Measurements from ENCODE around the gene BPIFB6. TPM values are rescaled to one million over a fixed set of nuclear protein-coding genes. Genes with fewer than 3 reads are reported as not detected.

BPIFB6 gene
- total and polyA plus RNA-seq, 2 donors (not counting 3 experiments of a cell fraction or from before 2014, with no cell fraction given): not detected

DNA sequence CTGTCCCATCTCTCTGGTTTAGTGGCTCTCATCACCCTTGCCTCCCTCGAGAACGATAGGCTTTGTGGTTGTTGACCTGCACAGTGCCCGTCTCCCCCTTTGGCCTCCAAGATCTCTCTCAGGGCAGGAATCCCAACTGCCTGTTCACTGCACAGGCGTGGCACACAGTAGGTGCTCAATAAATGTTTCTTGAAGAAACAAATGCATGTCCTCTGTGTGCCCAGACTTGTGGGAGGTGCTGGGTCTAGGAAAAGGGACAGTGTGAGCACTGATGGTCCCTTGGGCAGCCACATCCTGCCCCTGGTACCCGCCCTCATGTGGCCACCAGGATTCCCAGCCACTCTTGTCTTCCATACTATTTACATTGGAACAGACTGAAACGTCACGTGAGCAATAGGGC is 2.6 kb upstream of the BPIFB6 start:
- H3K27me3 ChIP-seq (ENCODE audit: control insufficient read depth in 2 of 2, insufficient read depth in 2 of 2, low read length in 2 of 2): no peaks in the 10 kb centered on the region
- H3K9me3 ChIP-seq (replicated peaks; ENCODE audit: control insufficient read depth, insufficient read depth, low read length): no peaks in the 10 kb centered on the region
- H4K20me1 ChIP-seq (replicated peaks; ENCODE audit: control insufficient read depth, extremely low read depth, insufficient read depth, low read length): no peaks in the 10 kb centered on the region
- no peaks in the 10 kb centered on the region for H3K9me1 ChIP-seq (replicated peaks; ENCODE audit: control insufficient read depth, extremely low read depth, insufficient read depth, low read length)
- dilution Hi-C loops (cut with MboI; ENCODE audit: extremely low pct_ligation_motif_present, low sequenced_read_pairs) (no loop called here), intact Hi-C loops (cut with micrococcal nuclease) (no loop called here)
- ChIA-PET CTCF (no interaction called here), POLR2A (no interaction called here)
- H3K27ac ChIP-seq (ENCODE audit: insufficient read depth, low read depth, low read length): no peak overlapping the region
- no TSS peak for BruUV-seq (replicated peaks)
- H3K4me3 ChIP-seq (replicated peaks in 1 of 3; ENCODE audit: insufficient read depth in 1 of 3, low read depth in 1 of 3, low read length in 3 of 3): no peak overlapping the region
- H3K79me2 ChIP-seq (ENCODE audit: control insufficient read depth, insufficient read depth, low read length): no peaks in the 10 kb centered on the region
- FAIRE-seq (no peak), DNase-seq (ENCODE audit: low read depth, low spot score) (no peak)
- H2AFZ ChIP-seq (ENCODE audit: low read depth, low read length): no peak overlapping the region
- no peak overlapping the region for H3K4me2 ChIP-seq (ENCODE audit: insufficient read depth, low read length)
- no peaks in the 10 kb centered on the region for H3K36me3 ChIP-seq (ENCODE audit: control insufficient read depth in 2 of 2, extremely low read depth in 1 of 2, insufficient read depth in 2 of 2, low read length in 2 of 2)
- no peak overlapping the region for H3K9ac ChIP-seq (replicated peaks; ENCODE audit: extremely low read depth, insufficient read depth, low read length)
- H3K4me1 ChIP-seq (ENCODE audit: control insufficient read depth, extremely low read depth, insufficient read depth, low read length): no peaks in the 10 kb centered on the region
- no peak for TF ChIP-seq MYC (IDR thresholded peaks at IDR 0.05; ENCODE audit: low read depth, low read length)
- no peak for TF ChIP-seq JUN (IDR thresholded peaks at IDR 0.05; ENCODE audit: borderline replicate concordance, insufficient read depth, insufficient read length, low read depth)
- no peak for TF ChIP-seq POLR2AphosphoS5 (IDR thresholded peaks at IDR 0.05; ENCODE audit: insufficient read depth, low read depth, low read length)
- no peak for TF ChIP-seq FOS (IDR thresholded peaks at IDR 0.05; ENCODE audit: borderline replicate concordance, insufficient read depth, low read length)
- TF ChIP-seq, protein P1, sequence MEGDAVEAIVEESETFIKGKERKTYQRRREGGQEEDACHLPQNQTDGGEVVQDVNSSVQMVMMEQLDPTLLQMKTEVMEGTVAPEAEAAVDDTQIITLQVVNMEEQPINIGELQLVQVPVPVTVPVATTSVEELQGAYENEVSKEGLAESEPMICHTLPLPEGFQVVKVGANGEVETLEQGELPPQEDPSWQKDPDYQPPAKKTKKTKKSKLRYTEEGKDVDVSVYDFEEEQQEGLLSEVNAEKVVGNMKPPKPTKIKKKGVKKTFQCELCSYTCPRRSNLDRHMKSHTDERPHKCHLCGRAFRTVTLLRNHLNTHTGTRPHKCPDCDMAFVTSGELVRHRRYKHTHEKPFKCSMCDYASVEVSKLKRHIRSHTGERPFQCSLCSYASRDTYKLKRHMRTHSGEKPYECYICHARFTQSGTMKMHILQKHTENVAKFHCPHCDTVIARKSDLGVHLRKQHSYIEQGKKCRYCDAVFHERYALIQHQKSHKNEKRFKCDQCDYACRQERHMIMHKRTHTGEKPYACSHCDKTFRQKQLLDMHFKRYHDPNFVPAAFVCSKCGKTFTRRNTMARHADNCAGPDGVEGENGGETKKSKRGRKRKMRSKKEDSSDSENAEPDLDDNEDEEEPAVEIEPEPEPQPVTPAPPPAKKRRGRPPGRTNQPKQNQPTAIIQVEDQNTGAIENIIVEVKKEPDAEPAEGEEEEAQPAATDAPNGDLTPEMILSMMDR (IDR thresholded peaks at IDR 0.05; ENCODE audit: extremely low read depth in 1 of 2, insufficient read depth in 1 of 2, low read depth in 1 of 2, low read length in 2 of 2): no peak
- TF ChIP-seq EZH2 (IDR thresholded peaks at IDR 0.05; ENCODE audit: borderline replicate concordance, low read depth, low read length, severe bottlenecking): no peak
- no peak for TF ChIP-seq MAX (IDR thresholded peaks at IDR 0.05; ENCODE audit: insufficient read depth, insufficient read length)
- no peak for TF ChIP-seq POLR2A (IDR thresholded peaks at IDR 0.05; ENCODE audit: low read depth, low read length)
- no peak for TF ChIP-seq GATA2 (IDR thresholded peaks at IDR 0.05; ENCODE audit: insufficient read depth, insufficient read length, low read depth, low read length)

Measured in endothelial cell of umbilical vein (primary cell).